NCI-H524 treated with DMSO at 0.1 percent for 48 hours (cell line): ENCODE measurements around the gene TXNRD2.

ENCODE experiments used
- DNase-seq: peaks from one replicate; lab custom pipeline; 2025; lab: John Stamatoyannopoulos, UW

The TXNRD2 gene

GRCh38 chr22:19862619-19863246 lies 78.9 kb downstream of the TXNRD2 start:
- DNase-seq: no peak

DNA sequence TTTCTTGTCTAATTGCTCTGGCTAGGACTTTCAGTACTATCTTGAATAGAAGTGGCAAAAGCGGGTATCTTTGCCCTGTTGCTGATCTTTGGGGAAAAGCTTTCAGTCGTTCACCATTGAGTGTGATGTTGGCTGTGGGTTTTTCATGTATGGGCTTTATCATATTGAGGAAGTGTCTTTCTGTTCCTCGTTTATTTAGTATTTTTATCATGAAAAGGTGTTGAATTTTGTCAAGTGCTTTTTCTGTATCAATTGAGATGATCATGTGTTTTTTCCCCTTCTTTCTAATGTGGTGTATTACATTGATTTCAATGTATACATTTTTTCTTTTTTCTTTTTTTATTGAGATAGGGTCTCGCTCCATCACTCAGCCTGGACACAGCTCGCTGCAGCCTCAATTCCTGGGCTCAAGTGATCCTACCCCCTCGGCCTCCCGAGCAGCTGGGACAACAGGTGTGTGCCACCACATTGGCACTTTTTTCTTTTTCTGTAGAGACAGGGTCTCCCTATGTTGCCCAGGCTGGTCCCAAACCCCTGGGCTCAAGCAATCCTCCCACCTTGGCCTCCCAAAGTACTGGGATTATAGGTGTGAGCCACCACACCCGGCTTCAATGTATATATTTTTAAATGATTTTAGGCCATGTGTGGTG lies 81.6 kb downstream of the TXNRD2 start:
- no peak for DNase-seq

DNA sequence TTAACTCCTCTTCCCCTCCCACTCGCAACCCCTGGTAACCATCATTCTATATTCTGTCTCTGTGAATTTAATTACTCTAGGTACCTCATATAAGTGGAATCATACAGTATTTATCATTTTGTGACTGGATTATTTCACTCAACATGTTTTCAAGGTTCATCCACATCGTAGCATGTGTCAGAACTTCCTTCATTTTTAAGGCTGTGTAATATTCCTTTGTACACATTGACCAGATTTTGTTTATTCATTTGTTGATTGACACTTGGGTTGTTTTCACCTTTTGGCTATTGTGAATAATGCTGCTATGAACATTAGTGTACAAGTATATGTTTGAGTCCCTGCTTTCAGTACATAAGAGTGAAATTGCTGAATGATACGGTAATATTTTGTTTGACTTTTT lies 84.2 kb downstream of the TXNRD2 start:
- no peak for DNase-seq

GRCh38 chr22:19855504-19856409 lies 85.9 kb downstream of the TXNRD2 start:
- no peak for DNase-seq

- DNase-seq: peak; percentile 79
Measured at GRCh38 chr22:19854778-19855503, 86.7 kb downstream of the TXNRD2 start, which contains the start of the genes GNB1L and RTL10. TSS of gene GNB1L (minus strand) at chr22:19854874. CDS start at chr22:19821355, 33,519 bp downstream. TSS of gene RTL10 (minus strand) at chr22:19854874. CDS start at chr22:19852261, 2,613 bp downstream.

DNA sequence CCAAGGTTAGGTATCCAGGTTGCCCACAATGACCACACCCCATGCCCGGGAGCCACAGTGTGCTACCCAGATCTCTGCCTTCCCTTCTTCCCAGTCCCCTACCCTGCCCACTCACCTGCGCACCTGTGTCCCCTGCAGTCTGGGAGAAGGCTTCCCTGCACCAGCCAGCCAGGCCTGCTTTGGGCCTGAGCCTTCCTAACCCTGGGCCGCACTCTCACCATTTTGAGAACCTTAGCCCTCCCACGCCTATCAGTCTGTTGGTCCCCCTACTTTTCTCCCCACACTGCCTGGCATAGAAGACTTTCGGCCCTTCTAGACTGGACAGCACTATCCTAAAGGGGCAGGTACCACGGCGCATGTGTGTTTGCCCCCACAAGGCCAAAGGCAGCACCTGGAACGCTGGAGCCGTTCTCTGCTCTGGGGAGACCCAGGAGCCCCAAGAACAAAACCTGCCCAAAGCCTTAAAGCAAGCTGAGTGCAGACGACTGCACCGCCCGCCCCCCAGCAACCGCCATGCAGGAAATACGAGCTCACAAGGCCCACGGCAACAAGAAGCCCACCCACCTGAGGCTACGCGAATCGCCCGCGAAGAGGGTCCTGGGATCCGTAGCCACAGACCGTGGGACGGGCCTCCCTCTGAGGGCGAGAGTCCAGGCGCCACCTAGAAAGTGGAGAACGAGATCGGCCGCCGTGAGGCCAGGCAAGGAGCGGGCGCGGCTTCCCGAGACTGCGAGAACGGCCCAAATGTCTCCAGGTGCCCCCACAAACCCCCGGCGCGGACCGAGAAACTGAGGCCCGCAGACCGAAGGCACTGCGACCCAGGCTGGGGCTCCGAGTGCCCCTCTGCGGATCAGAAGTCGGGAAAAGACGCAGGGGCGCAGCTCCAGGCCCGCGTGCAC lies 87.5 kb downstream of the TXNRD2 start:
- no peak for DNase-seq

- no peak for DNase-seq
Measured at GRCh38 chr22:19853058-19853878, 88.3 kb downstream of the TXNRD2 start.

GRCh38 chr22:19852177-19852781 lies 89.3 kb downstream of the TXNRD2 start:
- peak; percentile 39 for DNase-seq

DNA sequence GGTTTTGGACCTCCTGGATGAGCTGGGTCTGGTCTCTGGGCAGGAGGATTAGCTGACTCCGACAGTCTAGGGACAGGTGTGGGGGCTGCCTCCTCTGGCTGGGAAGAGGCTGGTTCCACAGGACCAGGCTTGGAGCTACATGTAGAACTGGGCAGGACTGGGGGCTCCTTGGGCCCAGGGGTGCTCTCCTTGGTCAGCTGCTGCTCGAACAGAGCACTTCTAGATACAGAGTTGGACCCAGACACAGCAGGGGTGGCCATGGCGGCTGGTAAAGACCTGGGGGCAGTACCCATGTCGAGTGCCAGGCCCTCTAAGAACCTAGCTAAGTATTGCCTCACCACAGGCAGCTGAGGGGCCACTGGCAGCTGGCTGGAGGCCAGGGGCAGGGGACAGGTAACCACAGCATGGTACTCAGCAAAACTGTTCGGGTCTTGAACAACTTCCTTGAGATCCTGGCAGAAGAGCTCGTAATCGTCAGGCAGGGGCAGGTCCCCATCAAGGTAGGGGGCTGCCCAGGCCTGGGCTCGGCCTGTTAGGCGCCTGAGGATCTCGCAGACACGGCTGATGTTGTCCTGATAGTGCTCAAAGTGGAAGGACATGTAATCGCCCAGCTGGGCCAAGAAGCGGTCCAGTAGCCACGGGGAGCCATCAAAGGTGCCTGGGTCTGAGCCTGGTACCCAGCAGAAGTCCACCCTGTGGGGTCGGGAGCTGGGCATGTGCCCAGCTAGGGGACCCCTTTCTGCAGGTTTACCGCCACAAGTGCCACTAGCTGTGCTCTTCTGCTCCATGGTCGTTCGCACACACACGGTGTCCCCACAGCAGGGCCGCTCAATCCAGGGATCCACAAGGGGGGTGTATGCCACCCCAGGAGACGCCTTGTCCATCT lies 90.1 kb downstream of the TXNRD2 start:
- DNase-seq: no peak

DNA sequence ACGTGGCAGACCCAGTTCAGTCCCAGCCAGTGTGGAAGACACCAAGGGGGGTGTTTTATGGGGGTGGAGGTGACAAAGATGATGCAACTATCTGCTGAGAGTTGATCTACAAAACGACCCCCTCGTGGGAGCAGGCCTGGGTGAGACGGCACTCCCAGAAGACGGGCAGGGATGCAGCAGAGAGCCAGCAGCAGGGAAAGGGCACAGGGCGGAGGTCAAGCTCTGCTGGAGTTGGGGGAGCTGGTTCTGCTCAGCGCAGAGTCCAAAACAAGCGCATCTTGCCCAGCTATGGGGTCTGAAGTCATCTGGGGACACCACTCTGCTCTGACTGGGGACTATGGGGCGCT lies 90.9 kb downstream of the TXNRD2 start:
- no peak for DNase-seq

DNA sequence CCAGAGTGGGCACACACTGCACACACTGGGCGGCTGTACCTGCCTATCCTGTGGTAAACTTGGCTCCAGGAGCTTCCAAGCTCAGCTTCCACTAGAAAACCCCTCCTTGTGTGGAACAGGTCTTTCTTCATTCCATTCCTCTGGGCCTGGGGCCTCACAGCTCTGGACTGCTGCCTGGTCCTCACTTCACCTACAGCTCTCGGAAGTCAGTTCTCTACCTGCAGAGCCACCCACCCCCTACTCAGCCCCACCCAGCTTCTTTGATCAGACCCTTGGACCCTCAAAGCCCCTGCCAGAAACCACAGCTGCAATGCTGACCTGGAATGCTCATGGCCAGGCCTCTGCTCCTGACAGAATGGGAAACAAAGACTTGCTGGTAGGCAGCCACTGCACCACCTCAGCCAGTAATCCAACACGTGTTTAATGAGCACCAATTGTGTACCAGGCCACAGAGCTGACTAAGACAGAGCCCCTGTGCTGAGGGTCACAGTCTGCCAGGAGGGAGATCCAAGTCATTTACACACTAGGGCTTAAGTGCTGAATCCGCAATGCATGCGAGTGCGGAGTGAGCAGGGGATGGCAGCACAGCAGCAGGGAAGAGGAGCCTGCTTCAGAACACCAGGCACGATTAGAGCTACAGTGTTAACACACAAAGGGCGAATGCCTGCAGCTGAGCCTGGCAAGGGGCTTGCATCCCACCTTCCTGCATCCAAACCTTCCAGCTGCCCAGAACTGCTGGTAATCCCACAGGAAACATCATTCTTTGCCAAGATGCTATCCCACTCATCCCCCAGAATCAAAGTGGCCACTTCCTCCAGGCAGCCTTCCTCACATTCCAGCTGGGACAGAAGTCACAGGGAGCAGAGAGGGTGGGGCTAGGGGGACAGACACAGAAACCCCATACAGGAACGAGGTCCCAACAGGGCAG lies 91.5 kb downstream of the TXNRD2 start:
- no peak for DNase-seq

GRCh38 chr22:19848298-19849224 lies 93.1 kb downstream of the TXNRD2 start:
- DNase-seq: no peak

GRCh38 chr22:19847345-19847632 lies 94.3 kb downstream of the TXNRD2 start:
- no peak for DNase-seq

DNA sequence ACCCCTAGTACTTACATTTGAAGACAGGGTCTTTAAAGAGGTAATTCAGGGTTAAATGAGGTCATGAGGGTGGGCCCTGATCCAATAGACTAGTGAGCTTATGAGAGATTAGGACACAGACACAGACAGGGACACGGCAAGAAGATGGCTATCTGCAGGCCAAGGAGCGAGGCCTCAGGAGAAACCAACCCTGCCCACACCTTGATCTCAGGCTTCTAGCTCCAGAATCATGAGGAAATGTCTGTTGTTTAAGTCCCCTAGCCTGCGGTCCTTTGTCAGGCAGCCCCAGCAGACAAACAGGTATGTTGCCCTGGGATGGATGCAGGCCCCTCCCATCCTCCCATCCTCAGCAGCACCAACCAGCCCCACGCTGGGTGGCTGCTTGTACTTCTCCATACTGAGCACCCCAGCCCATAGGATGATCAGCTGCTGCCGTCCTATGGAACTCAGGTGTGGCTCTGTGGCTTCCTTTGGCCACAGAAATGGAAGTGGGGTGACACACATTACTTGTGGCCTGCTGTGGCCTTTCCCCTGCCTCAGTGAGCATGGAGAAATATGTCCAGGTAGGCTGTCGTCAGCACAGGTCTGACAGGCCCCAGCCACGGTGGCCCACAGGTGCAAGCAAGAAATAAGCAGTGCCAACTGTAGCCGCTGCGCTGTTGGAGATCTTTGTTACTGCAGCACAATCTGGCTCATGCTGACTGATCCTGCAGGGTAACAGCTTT lies 94.8 kb downstream of the TXNRD2 start:
- DNase-seq: no peak

DNA sequence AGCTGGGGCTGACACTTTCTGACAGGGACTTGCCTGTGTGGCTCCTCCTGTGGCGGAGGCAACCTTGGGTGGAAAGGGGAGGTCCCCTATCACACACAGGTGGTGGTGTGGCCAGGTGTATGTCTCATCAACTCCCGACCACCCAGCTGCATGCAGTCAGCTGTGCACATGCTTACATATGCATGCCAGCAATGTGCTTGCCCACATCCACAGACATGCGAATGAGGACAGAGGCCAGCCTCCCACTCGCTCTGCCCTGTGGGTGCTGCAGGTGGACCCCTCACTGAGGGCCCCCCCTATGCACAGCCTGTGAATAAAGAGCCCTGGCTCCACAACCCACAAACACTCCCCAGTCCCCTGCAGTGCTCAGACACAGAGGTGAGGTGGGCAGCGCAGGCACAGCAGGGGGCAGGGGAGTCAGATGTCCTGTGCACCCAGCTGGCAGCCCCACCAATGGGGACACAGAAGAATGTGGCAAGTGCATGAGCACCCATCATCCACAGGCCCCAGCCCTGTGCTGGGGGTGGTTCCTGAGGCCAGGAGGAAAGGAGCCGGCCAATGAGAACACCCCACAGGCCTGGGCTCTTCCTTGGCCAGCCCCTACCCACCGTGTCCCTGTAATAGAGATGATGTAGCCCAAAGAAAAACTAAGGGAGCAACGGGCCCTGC lies 96.4 kb downstream of the TXNRD2 start:
- DNase-seq: no peak
